Epidermal melanocyte (primary cell): ENCODE data around the gene RBM20.
"Not testable (repeated sequence)": the region's sequence is repeated elsewhere in the genome, so short reads cannot be mapped to it uniquely, and the experiment has no call there.

ENCODE experiments used
- DNase-seq: peaks from one replicate; pipeline ENCODE4 v3.0.0; 2011; ENCODE audit warnings: low spot score; ENCODE audit not compliant: insufficient read length

RBM20 gene

GRCh38 chr10:110704906-110705476 is 60.9 kb downstream of the RBM20 start:
- DNase-seq = no peak

- DNase-seq = not testable (repeated sequence)
These were observed 61.5 kb downstream of the RBM20 start for GRCh38 chr10:110705596-110705995.

GRCh38 chr10:110706690-110707098 is 62.6 kb downstream of the RBM20 start:
- peak; percentile 73 for DNase-seq

DNA sequence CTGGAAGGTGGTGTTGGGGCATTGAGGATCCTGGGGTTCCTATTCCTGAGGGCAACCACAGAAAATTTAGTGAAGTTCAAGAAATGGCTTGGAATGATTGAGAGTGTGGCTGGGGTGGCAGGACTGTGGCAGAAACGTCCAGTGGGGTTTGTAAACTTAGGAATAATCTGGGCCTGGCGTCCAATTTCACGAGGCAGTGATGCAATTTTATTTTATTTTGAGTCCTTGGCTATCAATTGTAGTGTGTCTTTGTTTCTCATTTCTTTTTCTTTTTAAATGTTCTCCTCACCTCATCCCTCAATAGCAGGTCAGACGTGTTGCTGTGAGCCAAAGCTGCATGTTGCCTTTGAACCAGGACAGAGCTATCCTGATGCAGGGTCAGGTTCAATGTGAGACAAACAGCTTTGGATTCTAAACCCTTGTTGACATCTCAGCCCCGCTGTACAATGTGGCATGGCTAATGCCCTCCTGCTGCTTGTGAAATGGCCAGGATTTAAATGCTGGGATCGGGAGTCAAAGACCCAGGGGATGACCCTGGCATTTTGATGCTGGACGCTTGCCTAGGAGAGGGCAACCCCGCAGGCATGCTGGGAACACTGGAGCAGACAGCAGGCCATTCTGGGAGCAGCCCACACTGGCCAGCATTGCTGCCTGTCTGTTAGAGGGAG is 64.8 kb downstream of the RBM20 start:
- no peak for DNase-seq

DNA sequence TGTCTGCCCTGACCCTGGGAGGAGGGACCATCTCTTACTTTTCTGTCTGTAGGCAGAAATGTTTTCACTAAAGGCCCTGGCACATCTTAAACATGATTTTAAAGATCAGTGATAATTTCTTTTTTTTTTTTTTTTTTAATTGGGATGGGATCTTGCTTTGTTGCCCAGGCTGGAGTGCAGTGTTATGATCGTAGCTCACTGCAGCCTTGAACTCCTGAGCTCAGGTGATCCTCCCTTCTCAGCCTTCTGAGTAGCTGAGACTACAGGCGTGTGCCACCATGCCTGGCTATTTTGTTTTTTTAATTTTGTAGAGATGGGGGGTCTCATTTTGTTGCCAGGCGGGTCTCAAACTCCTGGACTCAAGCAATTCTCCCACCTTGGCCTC is 65.3 kb downstream of the RBM20 start:
- DNase-seq = no peak

- DNase-seq = no peak
These were observed 65.9 kb downstream of the RBM20 start for GRCh38 chr10:110709964-110710587.

GRCh38 chr10:110710621-110711020 is 66.5 kb downstream of the RBM20 start:
- no peak for DNase-seq

- no peak for DNase-seq
These were observed 67.2 kb downstream of the RBM20 start for GRCh38 chr10:110711382-110711781.

- DNase-seq = no peak
These were observed 70.2 kb downstream of the RBM20 start for GRCh38 chr10:110714356-110714755.

DNA sequence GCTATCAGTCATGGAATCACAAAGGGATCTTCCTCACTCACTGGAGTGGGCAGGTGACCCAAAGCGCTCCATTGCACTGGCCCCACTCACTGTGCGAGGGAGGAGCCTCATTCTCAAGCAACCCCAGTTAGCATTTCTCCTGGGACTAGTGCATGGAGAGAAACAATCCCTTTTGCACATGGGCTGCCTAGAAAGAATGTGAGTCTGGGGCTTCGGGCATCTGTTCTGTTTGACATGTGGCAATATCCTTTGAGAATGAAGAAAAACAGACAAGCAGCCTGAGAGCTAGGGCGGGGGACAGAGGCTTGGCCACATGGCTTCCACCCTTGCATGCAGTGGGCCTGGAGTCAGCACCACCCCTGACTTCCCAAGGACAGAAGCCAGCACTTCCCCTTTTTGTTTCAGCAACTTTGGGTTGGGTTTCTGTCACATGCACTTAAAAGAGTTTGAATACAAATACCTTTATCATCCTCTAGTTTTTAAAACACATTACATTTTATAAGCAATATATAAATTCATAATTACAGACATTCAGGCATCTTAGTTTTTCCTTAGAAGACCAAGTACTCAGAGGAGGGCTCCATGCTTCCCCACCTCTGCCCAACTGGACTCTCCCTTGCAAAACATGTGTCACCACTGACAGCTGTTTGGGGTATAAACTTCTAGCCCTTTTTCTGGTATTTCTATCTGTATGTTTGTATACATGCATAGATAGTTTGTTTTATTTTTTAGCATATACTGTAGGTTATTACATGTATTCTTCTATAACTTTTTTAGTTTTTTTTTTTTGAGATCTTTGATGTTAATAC is 73.8 kb downstream of the RBM20 start:
- no peak for DNase-seq

DNA sequence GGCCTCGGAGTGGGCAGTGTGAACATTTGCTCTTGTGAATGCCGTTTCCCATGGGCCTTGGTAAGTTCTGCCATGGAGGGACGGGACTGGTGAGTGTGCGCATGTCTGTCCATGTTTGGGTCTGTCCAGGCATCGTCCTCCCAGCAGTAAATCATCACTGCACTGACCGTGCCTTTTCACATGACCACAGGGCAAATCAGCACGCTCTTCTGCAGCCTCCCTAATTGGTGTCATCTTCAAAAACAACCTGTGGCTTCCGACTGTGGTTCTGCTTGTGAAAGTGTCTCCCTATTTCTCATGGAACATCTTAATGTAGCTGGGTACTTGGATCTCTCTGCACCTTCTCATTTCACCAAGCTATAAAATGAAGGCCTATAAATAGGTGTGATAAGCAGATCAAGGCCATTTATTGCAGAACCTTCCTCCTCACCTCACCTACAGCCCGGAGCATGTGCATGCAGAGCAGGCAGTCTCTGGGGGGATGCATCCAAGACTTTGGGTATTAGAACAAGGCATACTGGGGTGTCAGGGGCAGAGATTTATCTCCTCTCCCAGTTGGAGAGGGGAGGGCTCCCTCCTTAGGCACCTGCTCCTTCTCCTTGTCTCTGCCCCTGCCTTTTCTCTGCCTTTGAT is 77.4 kb downstream of the RBM20 start:
- no peak for DNase-seq

GRCh38 chr10:110723224-110723891 is 79.2 kb downstream of the RBM20 start:
- no peak for DNase-seq

- no peak for DNase-seq
These were observed 80.2 kb downstream of the RBM20 start for GRCh38 chr10:110724116-110724921.

DNA sequence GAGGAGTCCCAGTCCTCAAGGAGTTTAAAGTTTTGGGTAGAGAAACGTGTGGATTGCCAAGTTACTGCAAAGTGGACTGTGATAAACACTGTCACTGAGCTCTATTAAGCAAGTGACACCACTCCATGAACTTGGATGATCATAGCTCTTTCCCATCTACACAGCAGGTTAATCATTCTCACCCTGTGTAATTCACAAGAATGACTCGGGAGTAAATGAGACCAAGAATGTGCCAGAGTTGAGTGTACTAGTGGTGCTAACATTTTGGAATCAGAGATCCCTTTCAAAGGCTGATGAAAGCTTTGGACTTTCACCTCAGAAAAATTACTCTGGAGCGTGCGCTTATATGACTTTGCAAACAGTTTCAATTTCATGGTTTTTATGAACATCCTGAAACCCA is 80.8 kb downstream of the RBM20 start:
- no peak for DNase-seq

DNA sequence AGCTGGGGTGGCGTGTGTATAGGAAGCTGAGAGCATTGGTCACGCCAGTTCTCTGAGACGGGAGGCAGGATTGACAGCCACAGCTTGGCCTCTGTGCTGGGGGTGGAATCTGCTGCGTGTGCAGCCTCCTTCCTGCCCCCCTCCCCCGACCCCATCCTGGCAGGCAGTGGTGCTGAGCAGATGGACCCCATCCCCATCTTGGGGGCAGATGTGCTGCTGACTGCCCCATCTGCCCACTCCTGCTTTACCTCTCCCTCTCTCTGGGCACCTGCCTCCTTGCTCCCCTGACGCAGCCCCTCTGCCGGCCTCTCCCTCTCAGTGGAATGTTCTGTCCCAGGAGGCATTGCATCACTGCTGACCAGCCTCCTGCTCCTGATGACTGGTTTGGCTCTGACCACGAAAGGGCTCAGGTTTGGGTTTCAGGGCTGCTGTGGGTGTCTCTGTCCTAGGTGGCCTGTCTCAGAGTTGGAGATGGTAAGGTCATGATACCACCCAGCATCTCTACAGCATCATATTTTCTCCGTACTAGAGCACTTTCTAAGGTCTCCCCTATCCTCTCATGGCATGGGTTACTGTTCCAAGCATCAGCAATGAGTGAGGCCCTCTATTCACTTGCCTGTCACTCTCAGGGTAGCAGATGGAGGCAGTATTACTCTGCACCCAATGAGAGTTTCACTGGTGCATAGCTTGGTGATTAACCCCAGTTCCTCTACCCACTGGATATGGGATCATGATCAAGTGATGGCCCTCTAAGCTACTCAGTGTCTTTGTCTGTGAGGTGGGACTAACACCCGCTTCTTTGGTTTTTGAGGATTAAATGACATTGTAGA is 81.9 kb downstream of the RBM20 start:
- DNase-seq = no peak

DNA sequence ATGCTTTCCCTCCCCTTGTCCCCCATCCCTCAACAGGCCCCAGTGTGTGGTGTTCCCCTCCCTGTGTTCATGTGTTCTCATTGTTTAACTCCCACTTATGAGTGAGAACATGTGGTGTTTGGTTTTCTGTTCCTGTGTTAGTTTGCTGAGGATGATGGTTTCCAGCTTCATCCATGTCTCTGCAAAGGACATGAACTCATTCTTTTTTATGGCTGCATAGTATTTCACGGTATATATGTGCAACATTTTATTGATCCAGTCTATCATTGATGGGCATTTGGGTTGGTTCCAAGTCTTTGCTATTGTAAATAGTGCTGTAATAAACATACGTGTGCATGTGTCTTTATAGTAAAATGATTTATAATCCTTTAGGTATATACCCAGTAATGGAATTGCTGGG is 83.6 kb downstream of the RBM20 start:
- not testable (repeated sequence) for DNase-seq

- DNase-seq = no peak
These were observed 86.4 kb downstream of the RBM20 start for GRCh38 chr10:110730345-110731050.

GRCh38 chr10:110733218-110733952 is 89.2 kb downstream of the RBM20 start:
- no peak for DNase-seq
